GM12892 (cell line): ENCODE measurements around the gene SIPA1L3.

Experiments
- POLR2A ChIP-seq: IDR thresholded peaks from 2 replicates; pipeline ENCODE4 v1.6.1; 2011; ENCODE audit warnings: low read depth, low read length, control low read depth
- POLR2AphosphoS5 ChIP-seq: IDR thresholded peaks from 2 replicates; pipeline ENCODE4 v1.6.1; 2011; ENCODE audit warnings: low read depth, low read length, control low read depth
- TAF1 ChIP-seq: IDR thresholded peaks from 2 replicates; pipeline ENCODE4 v1.6.1; 2011; ENCODE audit warnings: low read depth, mild to moderate bottlenecking, control low read depth, low read length, borderline replicate concordance

DNA sequence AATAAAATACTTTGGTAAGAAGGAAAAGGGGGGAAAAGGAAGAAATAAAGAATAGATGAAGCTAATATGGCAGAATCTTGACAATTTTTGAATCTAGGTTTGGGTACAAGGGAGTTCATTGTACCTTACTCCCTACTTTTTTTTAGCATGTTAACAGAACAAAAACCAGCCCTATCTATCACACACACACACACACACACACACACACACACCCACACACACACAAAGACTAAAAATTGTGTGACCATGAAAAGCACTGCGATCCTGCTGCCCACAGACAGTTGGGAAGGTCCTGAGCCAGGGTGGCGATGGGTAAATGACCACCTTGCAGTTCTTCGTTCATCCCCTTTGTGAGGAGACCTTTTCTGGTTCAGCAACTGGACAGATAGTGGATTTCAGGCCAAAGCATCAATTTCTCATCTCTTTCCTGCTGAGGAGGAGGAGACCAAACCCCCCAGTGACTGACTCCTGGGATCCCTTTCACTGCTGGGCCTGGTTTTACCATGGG is 91.8 kb downstream of the SIPA1L3 start:
- no peak for TF ChIP-seq POLR2AphosphoS5
- no peak for TF ChIP-seq POLR2A
- TF ChIP-seq TAF1: no peak
